GM21723 (cell line): ENCODE measurements around the gene GUCD1.
"Not testable (repeated sequence)": the region's sequence is repeated elsewhere in the genome, so short reads cannot be mapped to it uniquely, and the experiment has no call there.

Experiments used
- ATAC-seq: cut with Tn5 transposase; IDR thresholded peaks from one replicate; pipeline ENCODE4 v1.9.1; 2021; ENCODE audit warnings: mild to moderate bottlenecking, moderate library complexity; ENCODE audit not compliant: unreplicated experiment

GUCD1 gene

DNA sequence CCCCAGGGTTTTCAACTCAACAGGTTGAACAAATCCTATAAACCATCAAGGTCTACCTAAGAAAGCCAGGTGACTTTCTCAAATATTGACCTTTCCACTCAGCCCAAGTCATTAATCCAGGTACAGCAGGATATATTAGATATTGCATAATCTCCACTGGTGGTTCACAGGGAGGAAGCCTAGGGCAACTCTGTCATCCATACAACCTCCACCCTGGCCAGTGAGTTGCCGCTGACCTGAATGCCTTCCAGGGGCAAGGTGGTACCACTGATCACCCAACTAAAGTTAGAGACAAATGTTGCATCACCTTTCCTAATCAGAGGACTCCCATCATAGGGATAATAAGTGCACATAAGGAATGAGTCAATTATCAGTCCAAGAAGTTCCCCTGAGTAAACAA lies 22.9 kb downstream of the GUCD1 start:
- no peak for ATAC-seq

DNA sequence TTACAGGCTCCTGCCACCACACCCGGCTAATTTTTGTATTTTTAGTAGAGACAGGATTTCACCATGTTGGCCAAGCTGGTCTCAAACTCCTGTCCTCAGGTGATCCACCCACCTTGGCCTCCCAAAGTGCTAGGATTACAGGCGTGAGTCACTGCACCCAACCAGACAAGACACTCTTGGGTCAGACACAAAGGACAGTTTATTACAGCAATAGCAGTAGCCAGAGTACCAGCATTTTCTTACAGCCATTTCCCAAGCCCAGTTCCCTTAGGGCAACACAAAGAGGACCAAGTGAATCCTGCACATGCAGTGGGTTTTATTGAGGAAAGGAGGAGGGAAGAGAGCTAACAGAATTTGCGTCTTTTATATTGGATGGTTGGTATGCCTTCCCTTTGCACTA lies 24.0 kb downstream of the GUCD1 start:
- ATAC-seq, result not testable (repeated sequence)

DNA sequence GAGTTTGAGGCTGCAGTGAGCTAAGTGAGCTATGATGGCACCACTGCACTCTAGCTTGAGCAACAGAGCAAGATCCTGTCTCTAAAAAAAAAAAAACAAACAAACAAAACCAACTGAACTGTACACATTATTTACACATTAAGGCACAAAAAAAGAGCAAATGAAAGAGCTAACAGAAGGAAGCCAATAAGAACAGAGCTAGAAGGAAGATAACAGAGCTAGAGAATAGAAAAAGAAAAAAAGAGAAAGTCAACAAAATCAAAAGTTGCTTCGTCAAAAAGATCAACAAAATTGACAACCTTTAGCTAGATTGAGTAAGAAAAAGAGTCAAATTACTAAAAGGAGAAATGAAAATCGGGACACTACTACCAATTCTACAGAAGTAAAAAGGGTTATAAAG lies 25.0 kb downstream of the GUCD1 start:
- ATAC-seq, result no peak

DNA sequence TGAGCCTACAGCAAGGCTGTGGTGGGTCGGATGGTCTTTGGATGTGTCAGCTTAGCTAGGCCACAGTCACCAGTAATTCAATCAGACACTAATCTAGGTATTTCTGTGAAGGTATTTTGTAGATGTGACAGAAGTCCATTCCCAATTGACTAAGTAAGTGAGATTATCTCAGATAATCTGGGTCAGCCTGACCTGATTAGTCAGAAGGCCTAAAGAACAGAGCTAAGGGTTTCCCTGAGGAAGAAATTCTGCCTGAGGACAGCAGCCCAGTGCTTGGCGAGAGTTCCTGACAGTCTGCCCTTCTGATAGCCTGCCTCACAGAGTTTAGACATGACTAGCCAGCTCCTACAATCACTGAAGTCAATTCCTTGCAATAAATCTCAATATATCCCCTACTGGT lies 28.7 kb downstream of the GUCD1 start:
- ATAC-seq, result no peak

DNA sequence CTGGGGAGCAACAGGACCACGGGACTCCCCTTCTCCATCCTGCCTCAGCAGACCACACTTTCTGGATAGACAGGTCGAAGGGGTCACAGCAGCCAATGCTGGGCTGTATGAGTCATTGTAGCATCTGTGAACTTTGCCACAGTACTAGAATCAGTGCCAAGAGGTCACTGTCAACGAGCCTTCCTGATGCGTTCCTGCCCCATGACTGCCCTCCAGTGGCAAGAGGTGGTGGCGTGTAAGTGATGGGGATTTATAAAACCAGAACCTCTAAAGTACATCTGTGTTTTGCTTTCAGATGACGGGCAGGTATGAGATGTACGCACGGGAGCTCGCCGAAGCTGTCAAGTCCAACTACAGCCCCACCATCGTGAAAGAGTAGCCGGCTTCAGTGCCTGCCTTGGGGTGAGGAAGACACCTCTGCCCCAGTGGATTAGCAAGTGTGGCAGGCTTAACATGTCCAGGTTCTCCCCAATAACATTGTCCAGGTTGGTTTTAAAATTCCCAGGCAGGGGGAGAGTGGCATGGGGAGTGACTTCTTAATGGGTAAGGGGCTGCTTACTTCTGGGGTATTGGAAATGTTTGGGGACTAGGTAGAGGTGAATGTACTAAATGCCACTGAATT lies 29.4 kb downstream of the GUCD1 start:
- peak; percentile 65 for ATAC-seq

DNA sequence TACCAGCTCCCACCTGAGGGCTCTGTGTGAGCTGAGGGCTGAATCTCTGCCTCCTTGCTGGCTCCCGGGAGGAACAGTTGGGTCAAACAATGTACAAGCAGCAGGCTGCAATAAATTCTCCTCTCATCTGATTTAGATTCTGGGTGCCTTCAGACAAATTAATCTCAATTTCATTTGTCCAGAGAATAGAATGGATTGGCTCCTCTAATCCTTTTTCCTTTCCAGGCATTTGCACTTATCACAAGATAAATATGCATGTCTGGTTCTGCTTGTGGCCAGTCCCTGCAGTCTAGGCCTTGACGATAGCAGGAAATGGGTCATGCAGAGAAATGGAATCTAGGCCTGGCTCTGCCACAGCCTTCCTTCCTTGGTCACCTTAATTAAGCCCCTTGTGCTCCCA lies 31.1 kb downstream of the GUCD1 start:
- ATAC-seq, result no peak

DNA sequence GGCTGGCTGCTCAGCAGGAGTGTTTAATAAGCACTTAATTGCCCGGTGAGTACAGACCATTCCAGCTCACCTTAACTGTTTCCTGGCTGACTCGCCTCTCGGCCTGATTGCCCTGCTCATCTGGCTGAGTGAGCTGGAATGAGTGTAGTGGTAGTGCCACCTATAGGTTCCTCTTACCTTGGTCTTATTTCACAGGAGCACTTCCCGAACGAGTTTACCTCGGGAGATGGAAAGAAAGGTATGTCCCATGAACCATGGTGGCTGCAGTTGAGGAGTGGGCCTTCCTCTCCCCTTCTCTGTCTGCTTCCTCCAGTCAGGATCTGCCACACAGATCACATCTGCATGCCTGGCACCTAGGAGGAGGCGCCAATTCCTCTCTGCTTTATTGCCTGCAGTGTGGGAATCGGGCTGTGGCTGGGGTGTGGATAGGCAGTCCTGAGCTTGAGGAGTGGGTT lies 33.1 kb downstream of the GUCD1 start:
- no peak for ATAC-seq

DNA sequence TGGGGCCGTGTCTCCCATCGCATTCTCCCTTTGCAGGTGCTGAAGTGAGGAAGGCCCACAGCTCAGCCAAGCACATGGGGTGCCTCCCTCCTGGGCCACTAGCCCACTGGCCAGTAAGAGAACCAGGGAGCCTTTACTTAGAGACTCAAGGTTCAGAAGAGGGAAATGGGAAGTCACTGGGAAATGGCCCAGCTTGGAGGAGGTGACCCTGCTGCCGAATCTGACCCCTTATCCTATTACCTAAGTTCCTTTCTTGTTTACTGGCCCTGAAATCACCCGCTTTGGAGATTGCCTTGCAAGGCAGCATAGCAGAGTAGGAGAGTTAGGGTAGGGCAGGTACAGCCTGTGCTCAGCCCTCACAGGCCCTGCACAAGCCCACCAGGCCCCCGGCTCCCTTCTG lies 35.4 kb downstream of the GUCD1 start:
- no peak for ATAC-seq

DNA sequence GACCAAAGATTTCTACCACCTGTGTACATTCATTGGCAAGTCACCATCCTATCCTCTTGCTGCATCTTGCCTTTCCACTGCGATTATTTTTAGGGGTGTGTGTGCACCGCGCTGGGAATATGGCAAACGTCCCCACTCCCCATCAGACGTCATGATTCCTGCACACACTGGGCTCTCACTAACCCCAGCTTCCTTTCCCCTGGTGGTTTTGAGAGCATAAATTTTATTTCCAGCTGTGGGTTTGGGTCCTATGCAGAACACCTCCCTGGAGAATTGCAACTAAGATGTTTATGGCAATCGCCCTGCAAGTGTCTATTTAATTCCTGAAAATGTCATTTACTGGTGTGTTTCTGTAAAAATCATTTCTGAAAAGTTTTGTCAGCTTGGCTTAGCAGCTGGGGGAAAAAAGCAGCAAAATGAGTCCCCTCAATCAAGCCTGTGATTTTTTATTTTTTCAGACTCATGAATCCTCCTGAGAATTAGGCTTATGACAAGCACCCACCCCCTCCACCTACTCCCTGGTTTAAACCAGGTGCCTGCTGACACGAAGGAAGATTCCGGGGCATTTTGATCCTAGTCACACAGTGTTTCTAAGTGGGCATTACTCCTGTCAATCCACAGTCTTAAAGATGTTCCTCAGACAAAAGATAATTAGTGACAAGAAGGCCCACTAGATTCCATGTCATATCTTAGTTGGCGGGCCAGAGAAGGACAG lies 36.0 kb downstream of the GUCD1 start:
- no peak for ATAC-seq

DNA sequence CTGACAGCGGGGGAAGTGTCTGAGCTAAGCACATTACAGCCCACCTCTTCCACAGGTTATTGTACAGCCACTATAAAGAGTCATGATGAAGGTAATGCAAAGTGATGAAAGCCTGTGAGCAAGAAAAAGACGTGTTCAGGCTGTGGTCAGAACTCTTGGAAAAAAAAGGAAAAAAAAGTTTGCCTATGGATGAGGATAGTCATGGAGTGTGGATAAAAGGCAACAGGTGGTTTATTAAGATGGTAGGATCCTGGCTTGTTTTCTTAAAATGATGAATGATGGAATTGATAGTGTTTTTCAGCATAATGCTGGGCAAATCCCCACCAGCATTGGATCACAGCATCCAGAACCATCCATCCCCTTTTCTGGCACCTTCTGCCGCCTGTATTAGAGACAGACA lies 36.7 kb downstream of the GUCD1 start:
- ATAC-seq, result no peak

DNA sequence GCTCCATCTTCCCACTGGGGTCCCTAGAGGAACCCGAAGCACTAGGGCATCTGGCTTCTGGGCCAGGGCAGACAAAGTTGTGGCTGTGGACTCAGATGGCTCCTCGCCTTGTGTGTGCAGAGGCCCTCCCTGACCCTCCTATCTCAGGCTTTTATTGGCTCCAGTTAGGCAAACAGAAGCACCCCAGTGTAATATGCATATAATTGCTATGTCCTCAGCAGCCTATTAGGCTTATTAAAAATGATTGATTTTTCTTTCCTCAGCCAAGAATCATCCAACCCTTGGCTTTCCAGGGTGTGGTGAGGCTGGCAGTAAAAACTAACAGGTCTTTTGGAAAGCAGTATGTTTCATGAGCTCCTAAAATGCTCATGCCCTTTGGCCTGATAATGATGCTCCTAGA lies 37.5 kb downstream of the GUCD1 start:
- no peak for ATAC-seq

DNA sequence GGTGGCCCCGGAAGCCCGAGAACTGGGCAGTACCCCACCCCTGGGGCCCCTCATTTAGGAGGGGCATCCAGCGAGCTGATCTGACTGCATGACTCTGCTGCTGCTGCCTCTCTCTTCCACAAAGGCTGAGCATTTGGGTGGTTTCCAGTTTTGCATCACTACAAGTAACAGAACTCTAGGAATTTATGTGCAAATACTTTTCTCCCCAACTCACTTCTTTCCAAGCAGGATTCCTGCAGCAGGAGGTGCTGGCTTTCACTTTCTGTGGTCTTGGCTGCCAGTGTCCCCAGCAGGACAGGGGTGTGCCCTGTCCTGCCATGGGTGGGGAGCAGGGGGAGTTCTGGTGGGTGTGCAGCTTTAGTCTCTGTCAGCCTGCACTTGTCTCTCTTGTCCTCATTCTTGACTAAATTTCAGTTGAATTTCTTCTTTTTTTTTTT lies 38.6 kb downstream of the GUCD1 start:
- no peak for ATAC-seq

DNA sequence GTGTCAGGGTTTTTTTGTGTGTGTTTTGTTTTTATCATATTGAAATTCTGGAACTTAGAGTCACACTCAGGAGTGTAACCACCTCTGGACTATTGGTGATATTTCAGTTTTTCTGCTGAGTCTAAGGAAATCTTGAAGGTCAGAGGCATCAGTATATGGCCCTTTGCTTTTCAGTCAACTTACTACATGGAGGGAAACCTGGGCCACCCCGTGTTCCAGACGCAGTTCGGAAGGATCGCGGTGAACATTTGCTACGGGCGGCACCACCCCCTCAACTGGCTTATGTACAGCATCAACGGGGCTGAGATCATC lies 40.0 kb downstream of the GUCD1 start:
- no peak for ATAC-seq

DNA sequence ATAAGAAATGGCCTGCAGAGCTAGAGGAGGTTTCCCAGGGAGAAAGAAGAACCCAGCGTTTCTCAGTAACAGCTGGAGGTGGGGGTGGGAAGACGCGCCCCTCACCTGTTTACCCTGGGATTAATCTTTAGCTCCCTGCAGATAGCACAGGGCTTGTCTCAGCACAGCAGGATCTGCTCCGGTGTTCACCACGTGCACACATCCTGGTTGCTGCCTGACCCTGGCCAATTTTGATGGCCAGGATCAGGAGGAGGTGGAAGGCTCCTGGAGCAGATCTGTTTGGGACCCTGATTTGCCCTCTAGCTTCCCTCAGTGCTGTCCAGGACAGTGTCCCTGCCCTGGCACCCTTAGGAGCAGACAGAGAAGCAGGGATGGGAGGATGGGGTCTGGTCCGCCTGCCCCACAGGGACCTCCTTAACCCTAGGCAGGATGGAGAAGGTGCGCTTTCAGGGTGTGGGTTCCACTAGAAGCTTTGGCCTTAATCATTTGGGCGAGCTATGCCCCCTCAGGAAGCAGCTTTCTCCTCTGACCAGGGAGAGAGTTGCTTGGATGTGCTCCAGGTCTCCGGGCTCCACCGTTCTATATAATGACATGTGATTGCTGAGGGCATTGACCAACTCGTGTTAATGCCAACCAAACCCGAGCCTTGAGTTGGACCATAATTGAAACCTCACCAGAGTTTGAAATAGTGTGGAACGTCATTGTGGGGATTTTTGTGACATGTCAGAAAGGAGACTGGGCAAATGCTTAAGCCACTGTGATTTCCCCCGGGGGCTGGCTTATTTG lies 40.5 kb downstream of the GUCD1 start:
- no peak for ATAC-seq

DNA sequence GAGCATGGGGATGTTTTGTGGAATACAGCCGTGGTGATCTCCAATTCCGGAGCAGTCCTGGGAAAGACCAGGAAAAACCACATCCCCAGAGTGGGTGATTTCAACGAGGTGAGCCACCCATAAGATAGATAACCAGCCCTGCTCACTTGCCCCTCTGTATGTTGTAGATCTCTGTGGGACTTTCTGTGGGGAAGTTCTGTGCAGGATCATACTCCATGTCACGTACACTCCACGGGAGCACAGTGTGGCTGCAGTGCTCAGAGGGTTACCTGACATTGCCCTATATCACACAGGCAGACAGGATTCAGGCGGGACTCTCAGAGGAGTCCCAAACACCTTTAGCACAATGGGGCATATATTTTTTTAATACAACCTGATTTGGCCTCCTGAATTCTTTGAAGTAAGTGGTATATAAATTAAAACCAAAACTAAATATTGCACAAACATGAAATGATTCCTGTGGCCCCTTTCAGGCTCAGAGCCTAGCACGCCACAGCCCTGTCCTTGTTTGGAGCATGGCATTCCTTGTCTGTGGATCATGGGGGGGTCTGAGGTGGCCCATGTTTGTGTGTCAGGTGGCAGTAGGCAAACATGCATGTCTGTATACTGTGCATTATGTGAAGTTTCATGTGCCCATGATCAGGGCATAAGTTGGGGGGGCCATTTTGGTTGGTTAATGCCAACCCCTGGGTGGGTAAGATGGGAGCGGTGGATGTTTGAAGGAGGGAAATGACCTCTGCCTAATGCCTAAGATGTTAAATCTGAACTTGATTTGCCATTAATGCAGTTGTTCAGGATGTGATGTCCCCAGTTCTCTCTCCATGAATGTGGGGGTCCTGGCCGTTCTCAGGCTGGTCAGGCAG lies 41.3 kb downstream of the GUCD1 start:
- ATAC-seq, result no peak

DNA sequence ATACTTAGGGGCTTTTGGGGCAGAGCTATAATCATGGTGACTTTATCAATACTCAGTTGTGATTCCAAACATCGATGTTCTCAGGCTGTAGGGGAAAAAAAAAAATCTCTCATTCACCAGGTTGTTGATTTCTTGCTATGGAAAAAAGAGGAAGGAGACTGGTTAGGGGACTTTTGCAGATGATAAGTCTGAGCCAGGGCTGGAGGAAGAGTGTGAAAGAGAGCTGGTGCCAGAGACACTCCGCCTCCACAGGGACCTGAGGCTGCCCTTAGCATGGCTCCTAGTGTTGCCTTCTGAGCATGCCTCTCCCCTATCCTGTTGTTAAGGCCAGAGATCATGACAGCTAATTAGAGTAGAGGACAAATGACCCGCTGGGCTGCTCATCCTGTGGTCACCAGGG lies 42.9 kb downstream of the GUCD1 start:
- ATAC-seq, result no peak

DNA sequence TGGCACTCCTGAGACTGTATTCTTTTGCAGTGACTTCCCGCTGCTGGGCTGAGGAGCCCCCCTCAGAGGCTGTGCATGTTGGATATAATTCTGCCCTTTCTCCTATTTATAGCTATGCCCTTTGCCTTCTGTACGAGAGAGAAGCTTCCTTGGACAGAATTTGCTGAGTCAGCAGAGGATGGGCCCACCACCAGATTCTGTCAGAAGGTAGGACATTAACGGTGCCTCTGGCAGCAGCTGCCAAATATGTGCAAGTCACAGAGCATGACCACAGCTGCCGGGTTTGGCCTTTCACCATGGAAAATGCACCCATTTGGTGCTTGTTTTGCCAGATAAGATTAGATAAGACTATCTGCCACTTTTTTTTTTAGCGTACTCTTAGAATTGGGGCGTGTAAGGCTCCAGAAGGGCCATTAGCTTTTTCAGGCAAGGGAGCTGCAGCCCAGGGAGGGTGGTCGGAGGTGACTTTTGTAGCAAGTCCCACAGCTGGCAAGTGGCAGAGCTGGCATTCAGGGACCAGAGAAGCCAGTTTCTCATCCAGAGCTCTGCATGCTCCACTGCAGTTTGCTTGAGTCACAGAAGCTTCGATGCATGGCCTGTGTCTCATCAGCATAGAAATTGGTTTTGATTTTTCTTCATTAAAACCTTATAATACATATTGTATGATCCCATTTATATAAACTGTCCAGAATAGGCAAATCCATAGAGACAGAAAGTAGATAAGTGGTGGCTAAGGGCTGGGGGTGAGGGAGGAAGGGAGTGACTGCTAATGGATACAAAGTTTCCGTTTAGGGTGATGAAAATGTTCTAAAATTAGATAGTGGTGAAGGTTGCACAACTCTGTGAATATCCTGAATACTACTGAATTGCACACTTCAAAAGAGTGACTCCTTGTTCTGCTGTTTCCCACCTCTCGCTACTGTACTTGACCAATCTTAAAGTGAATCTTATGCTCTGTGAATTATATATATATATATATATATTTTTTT lies 44.0 kb downstream of the GUCD1 start:
- no peak for ATAC-seq

DNA sequence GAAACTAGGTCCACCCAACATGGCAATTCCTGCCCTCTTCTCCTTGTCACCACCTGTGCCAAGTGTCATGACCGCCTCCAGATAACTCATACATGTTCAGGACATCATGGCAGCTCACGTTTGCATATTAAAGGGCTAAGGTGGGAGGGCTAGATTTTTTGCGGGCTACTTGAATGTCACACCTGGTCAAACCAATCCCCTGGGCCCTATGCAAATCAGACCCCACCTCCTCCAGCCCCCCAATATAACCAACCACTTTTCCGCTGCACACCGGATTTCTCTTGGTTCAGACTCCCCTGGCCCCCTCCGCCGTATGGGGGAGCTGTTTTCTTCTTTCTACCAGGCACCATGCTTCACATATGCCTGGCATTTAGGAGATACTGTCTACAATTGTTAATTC lies 47.2 kb downstream of the GUCD1 start:
- no peak for ATAC-seq

DNA sequence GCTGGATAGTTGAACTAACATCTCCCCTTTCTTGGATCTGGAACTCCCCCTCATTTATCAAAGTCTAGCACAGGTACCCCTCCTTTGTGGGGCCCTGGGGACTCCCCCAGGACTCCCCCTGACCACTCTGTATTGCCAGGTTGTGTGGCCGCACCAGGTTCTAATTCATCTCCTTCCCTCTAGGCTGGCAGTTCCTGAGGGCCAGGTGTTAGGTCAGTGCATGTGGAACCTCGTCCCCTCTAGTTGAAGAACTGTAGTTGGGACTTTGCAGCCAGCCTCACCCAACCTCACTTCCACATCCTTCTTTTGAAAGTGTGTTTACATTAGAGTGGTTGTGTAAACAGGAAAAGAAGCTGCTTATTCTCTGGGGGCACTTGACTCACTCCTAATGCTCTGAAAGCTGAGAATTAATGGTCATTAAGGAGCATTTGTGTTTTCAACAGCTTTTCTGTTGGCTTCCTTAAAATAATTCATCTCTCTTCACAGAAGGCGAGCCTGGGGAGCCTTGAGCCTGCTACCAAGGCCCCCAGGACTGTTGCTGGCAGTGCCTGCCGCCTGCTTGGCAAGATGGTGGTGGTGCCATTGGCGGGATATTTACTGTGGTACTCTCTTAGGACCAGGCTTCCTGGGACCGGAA lies 48.0 kb downstream of the GUCD1 start:
- ATAC-seq, result no peak
